Right lobe of liver (tissue), 4 donors: ENCODE data around the gene IMPDH2.

Source experiments
- POLR2A ChIP-seq: fragments of 450-650 bp; IDR thresholded peaks from one replicate; pipeline ENCODE4 v1.6.1; 2017; ENCODE audit warnings: antibody characterized with exemption, mild to moderate bottlenecking
- TF ChIP-seq, protein P1 (sequence below), 4 donors: fragments of 200-600 bp in 3 of 4; fragments of 450-650 bp in 1 of 4; IDR thresholded peaks; one replicate each; pipeline versions ENCODE4 v1.5.1 to v1.8.0; 2016 to 2022; ENCODE audit warnings: antibody characterized with exemption in 4 of 4, mild to moderate bottlenecking in 2 of 4
- donor health status: DM: no; HTN: no; CAD: no.
- donor health status: DM: no; HTN: no; CAD: no.
- donor health status: DM: no; HTN: yes; CAD: no.

DNA sequence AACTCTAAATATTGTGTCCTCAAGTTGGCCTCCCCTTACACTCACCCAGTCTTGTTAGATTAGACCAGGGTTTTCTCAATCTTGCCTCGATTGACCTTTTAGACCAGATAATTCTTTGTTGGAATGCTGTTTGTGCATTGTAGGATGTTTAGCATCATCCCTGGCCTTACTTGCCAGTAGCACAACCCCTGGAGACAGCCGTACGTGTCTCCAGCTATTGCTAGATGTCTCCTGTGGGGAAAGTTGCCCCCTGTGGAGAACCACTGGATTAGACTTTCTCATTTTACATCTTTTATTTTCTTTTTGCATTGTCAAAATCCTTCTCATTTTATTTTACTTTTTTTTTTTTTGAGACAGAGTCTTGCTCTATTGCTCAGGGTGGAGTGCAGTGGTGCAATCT lies 19.8 kb downstream of the IMPDH2 start:
- TF ChIP-seq, protein P1, sequence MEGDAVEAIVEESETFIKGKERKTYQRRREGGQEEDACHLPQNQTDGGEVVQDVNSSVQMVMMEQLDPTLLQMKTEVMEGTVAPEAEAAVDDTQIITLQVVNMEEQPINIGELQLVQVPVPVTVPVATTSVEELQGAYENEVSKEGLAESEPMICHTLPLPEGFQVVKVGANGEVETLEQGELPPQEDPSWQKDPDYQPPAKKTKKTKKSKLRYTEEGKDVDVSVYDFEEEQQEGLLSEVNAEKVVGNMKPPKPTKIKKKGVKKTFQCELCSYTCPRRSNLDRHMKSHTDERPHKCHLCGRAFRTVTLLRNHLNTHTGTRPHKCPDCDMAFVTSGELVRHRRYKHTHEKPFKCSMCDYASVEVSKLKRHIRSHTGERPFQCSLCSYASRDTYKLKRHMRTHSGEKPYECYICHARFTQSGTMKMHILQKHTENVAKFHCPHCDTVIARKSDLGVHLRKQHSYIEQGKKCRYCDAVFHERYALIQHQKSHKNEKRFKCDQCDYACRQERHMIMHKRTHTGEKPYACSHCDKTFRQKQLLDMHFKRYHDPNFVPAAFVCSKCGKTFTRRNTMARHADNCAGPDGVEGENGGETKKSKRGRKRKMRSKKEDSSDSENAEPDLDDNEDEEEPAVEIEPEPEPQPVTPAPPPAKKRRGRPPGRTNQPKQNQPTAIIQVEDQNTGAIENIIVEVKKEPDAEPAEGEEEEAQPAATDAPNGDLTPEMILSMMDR (IDR thresholded peaks at IDR 0.05), result no peak
- TF ChIP-seq POLR2A, result no peak
